ACC112 (cell line): ENCODE measurements around the gene RABGAP1L.

Experiments used
- H2AFZ ChIP-seq: fragments of 200-600 bp; sonication (generic); one replicate; pipeline ENCODE4 v1.6.0; 2017; ENCODE audit warnings: antibody characterized with exemption, low read length; ENCODE audit not compliant: unreplicated experiment
- H3K27ac ChIP-seq: fragments of 200-600 bp; sonication (generic); 2 replicates; pipeline ENCODE4 v1.5.1; 2014; ENCODE audit warnings: low read depth, mild to moderate bottlenecking, antibody characterized with exemption, low read length, moderate library complexity
- H3K27me3 ChIP-seq: fragments of 200-600 bp; sonication (generic); 2 replicates; pipeline ENCODE4 v1.6.1; 2014; ENCODE audit warnings: mild to moderate bottlenecking, antibody characterized with exemption, low read length, moderate library complexity, mixed read lengths; ENCODE audit not compliant: insufficient read depth
- H3K36me3 ChIP-seq: fragments of 200-600 bp; sonication (generic); 2 replicates; pipeline ENCODE4 v1.6.1; 2016; ENCODE audit warnings: mild to moderate bottlenecking, antibody characterized with exemption, low read length, moderate library complexity, mixed read lengths; ENCODE audit not compliant: insufficient read depth
- H3K4me1 ChIP-seq: fragments of 200-600 bp; sonication (generic); one replicate; pipeline ENCODE4 v1.6.1; 2016; ENCODE audit warnings: low read length, mixed read lengths; ENCODE audit not compliant: insufficient read depth, unreplicated experiment, control insufficient read depth
- H3K4me3 ChIP-seq: fragments of 200-600 bp; sonication (generic); 2 replicates; pipeline ENCODE4 v1.5.1; 2014; ENCODE audit warnings: mild to moderate bottlenecking, low read depth, low read length
- H3K79me2 ChIP-seq: fragments of 200-600 bp; sonication (generic); one replicate; pipeline ENCODE4 v1.6.0; 2016; ENCODE audit warnings: low read length; ENCODE audit not compliant: control insufficient read depth, unreplicated experiment, insufficient read depth

The RABGAP1L gene

GRCh38 chr1:174935961-174936727 is 776.8 kb downstream of the RABGAP1L start:
- no peak overlapping the region for H3K27ac ChIP-seq

GRCh38 chr1:174938281-174939007 is 779.1 kb downstream of the RABGAP1L start:
- Histone ChIP-seq H3K79me2 (no peaks in the 10 kb centered on the region), H3K27ac (no peak overlapping the region), H3K36me3 (no peaks in the 10 kb centered on the region), H3K27me3 (no peaks in the 10 kb centered on the region), H3K4me3 (no peak overlapping the region), H2AFZ (no peak overlapping the region), H3K4me1 (no peaks in the 10 kb centered on the region)

More at GRCh38 chr1:174935961-174936727, 776.8 kb downstream of the RABGAP1L start:
- H3K36me3 ChIP-seq = no peaks in the 10 kb centered on the region
- H3K79me2 ChIP-seq = no peaks in the 10 kb centered on the region
- no peaks in the 10 kb centered on the region for H3K27me3 ChIP-seq
- no peak overlapping the region for H3K4me3 ChIP-seq
- H2AFZ ChIP-seq = no peak overlapping the region
- no peaks in the 10 kb centered on the region for H3K4me1 ChIP-seq

DNA sequence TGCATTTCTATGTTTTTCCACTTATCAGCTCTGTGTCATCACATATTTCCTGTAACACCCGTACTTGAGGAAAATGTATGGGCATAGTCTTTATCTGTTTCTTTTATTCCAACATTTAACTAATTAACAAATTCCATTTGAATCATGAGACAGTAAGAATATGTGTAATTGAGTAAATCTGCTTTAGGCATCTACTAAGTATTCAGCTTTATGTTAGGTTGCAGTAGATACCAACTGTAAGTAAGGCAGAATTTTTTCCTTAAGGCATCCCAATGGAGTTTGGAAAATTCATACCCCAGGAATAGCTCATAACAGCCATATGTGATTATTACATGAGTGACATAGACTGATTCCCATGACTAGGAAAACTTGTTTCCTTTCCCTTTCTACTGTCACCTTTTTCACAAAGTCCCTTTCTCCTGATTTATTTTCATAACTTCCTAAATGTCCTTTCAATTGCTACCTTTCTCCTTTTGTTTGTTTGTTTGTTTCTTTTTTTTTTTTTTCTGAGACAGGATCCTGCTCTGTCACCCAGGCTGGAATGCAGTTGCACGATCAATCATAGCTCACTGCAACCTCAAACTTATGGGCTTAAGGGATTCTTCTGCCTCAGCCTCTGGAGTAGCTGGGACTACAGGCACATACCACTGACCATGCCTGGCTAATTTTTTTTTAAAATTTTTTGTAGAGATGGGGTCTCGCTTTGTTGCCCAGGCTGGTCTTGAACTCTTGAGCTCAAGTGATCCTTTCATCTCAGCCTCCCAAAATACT is 780.6 kb downstream of the RABGAP1L start:
- H3K79me2 ChIP-seq = no peaks in the 10 kb centered on the region

GRCh38 chr1:174940646-174941175 is 781.4 kb downstream of the RABGAP1L start:
- Histone ChIP-seq H2AFZ (no peak overlapping the region), H3K27me3 (no peaks in the 10 kb centered on the region), H3K27ac (no peak overlapping the region), H3K36me3 (no peaks in the 10 kb centered on the region), H3K4me3 (no peak overlapping the region), H3K79me2 (no peaks in the 10 kb centered on the region), H3K4me1 (no peaks in the 10 kb centered on the region)

More for the DNA sequence above, 780.6 kb downstream of the RABGAP1L start:
- Histone ChIP-seq H3K4me3 (no peak overlapping the region), H3K36me3 (no peaks in the 10 kb centered on the region), H3K4me1 (no peaks in the 10 kb centered on the region), H3K27me3 (no peaks in the 10 kb centered on the region), H3K27ac (no peak overlapping the region), H2AFZ (no peak overlapping the region)

DNA sequence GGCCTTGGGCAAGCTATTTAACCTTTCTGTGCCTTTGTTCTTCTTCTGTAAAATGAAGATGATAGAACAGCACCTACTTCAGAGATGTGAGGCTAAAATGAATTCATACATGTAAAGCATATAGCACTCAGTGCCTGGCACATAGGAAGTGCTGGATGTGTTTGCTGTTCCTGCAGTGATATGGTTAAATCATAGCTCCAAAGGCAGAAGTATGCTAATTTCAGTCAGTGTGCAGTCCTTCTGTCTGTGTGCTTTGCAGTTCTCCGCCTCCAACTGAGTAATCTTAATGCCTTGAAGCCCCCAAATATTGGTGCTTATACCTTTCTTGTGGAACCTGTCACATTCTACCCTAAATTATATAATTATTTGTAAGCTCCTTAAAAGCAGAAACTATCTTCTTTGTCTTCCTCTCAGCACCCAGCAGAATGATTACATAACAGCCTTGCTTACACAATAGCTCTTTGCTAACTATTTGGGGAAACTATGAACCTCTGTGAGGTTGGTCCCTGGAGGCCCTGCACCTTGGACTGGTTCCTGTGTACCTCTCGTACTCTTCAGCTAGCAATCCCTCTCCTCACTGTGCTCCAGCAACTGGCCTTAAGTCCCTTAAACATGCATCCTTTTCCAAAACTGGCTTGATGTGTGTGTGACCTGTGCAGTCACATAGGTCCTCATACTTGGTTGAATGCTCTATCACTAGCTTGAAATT is 783.4 kb downstream of the RABGAP1L start:
- no peak overlapping the region for H3K27ac ChIP-seq
- H3K27me3 ChIP-seq = no peaks in the 10 kb centered on the region
- no peaks in the 10 kb centered on the region for H3K36me3 ChIP-seq
- H2AFZ ChIP-seq = no peak overlapping the region
- no peaks in the 10 kb centered on the region for H3K79me2 ChIP-seq
- no peaks in the 10 kb centered on the region for H3K4me1 ChIP-seq
- H3K4me3 ChIP-seq = no peak overlapping the region

DNA sequence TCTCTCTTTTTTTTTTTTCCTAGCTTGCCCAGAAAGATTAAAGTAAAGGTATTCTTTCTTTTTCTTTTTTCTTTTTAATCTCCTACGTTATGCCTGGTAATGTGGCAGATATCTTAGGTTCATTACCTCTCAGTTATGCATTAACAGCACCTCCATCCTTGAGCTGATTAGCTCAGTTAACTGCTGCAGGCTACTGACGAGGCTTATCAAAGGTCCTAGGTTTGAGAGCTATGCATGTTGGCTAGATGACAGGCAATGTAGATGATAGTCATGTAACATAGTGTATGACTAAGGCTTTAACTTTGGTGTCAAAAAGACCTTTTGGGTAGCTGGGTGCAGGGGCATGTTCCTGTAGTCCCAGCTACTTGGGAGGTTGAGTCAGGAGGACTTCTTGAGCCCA is 786.7 kb downstream of the RABGAP1L start:
- no peaks in the 10 kb centered on the region for H3K4me1 ChIP-seq
- no peak overlapping the region for H3K27ac ChIP-seq
- no peaks in the 10 kb centered on the region for H3K79me2 ChIP-seq
- no peaks in the 10 kb centered on the region for H3K27me3 ChIP-seq
- H3K4me3 ChIP-seq = no peak overlapping the region
- no peaks in the 10 kb centered on the region for H3K36me3 ChIP-seq
- no peak overlapping the region for H2AFZ ChIP-seq

DNA sequence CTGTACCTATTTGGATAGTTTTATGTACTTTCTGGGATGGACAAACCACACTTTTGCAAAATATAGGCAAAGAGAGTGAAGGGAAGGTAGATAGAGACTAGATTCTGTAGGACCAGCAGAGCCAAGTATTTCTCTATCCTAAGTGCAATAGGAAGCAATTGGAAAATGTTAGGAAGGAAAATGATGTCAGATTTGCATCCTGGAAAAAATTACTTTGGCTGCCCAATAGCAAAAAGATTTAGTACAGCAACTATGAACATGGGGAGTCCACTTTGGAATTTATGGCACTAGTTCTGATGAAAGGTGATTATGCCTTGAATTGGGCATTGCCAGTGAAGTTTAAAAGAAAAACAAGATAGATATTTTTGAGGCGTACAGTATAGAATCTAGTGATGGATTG is 789.7 kb downstream of the RABGAP1L start:
- Histone ChIP-seq H3K27ac (no peak overlapping the region), H2AFZ (no peak overlapping the region)

DNA sequence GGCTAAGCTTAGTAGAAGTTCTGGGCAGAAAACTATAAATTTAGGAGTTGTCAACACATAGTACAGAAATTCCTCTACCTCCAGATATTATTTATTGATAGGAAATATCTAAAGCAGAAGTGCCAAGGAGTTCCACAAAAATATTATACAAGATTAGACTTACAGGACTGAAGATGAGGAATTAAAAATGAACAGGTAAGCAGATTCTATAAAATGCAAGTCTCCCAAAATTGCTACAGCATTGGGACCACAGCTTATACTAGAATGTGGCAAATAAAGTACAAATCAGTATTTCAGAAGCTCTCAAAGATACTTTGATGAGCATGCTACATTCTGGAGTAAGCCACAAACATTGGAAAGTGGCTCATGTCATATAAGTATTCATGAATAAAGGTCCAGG is 790.3 kb downstream of the RABGAP1L start:
- no peak overlapping the region for H2AFZ ChIP-seq
- no peaks in the 10 kb centered on the region for H3K36me3 ChIP-seq
- no peaks in the 10 kb centered on the region for H3K4me1 ChIP-seq
- H3K4me3 ChIP-seq = no peak overlapping the region
- H3K27ac ChIP-seq = no peak overlapping the region
- no peaks in the 10 kb centered on the region for H3K79me2 ChIP-seq
- H3K27me3 ChIP-seq = no peaks in the 10 kb centered on the region

More for the DNA sequence above, 789.7 kb downstream of the RABGAP1L start:
- no peak overlapping the region for H3K4me3 ChIP-seq
- H3K79me2 ChIP-seq = no peaks in the 10 kb centered on the region
- no peaks in the 10 kb centered on the region for H3K27me3 ChIP-seq
- H3K4me1 ChIP-seq = no peaks in the 10 kb centered on the region
- no peaks in the 10 kb centered on the region for H3K36me3 ChIP-seq

- H2AFZ ChIP-seq = no peak overlapping the region
- H3K79me2 ChIP-seq = no peaks in the 10 kb centered on the region
- H3K4me1 ChIP-seq = no peaks in the 10 kb centered on the region
- H3K4me3 ChIP-seq = no peak overlapping the region
- H3K36me3 ChIP-seq = no peaks in the 10 kb centered on the region
- H3K27me3 ChIP-seq = no peaks in the 10 kb centered on the region
- H3K27ac ChIP-seq = no peak overlapping the region
These were observed 794.2 kb downstream of the RABGAP1L start for GRCh38 chr1:174953285-174954072.
